Loucy (cell line): ENCODE results near the gene GNRHR.
A peak's percentile ranks its signal among the peaks of the same experiment; 100 is the strongest.

Experiments used
- H2AFZ ChIP-seq: fragments of 200-600 bp; sonication (generic); 2 replicates; pipeline ENCODE4 v1.6.0; 2016; ENCODE audit warnings: antibody characterized with exemption, mild to moderate bottlenecking, low read length, moderate library complexity
- H3F3A ChIP-seq: fragments of 200-600 bp; 2 replicates; pipeline ENCODE4 v1.6.0; 2016; ENCODE audit warnings: antibody characterized with exemption, low read depth, mild to moderate bottlenecking
- H3K27me3 ChIP-seq: fragments of 200-600 bp; sonication (generic); 2 replicates; pipeline ENCODE4 v1.6.1; 2014; ENCODE audit warnings: low read length, mild to moderate bottlenecking; ENCODE audit not compliant: insufficient read depth, poor library complexity, severe bottlenecking
- H3K36me3 ChIP-seq: fragments of 200-600 bp; sonication (generic); 2 replicates; pipeline ENCODE4 v1.6.1; 2016; ENCODE audit warnings: low read length; ENCODE audit not compliant: insufficient read depth
- H3K4me1 ChIP-seq: fragments of 200-600 bp; sonication (generic); 2 replicates; pipeline ENCODE4 v1.5.1; 2014; ENCODE audit warnings: low read length, mild to moderate bottlenecking; ENCODE audit not compliant: insufficient read depth, poor library complexity, severe bottlenecking
- H3K4me2 ChIP-seq: fragments of 200-600 bp; sonication (generic); 2 replicates; pipeline ENCODE4 v1.6.0; 2014; ENCODE audit warnings: antibody characterized with exemption, low read length, low read depth, mild to moderate bottlenecking; ENCODE audit not compliant: poor library complexity, severe bottlenecking
- H3K4me3 ChIP-seq: fragments of 200-600 bp; sonication (generic); 2 replicates; pipeline ENCODE4 v1.5.1; 2014; ENCODE audit warnings: low read length, mild to moderate bottlenecking, mixed read lengths; ENCODE audit not compliant: poor library complexity, severe bottlenecking
- H3K79me2 ChIP-seq: fragments of 200-600 bp; sonication (generic); 2 replicates; pipeline ENCODE4 v1.6.1; 2014; ENCODE audit warnings: low read length; ENCODE audit not compliant: insufficient read depth
- H3K9ac ChIP-seq: fragments of 200-600 bp; sonication (generic); 2 replicates; pipeline ENCODE4 v1.6.0; 2014; ENCODE audit warnings: mild to moderate bottlenecking, low read depth, low read length, moderate library complexity; ENCODE audit not compliant: poor library complexity, severe bottlenecking
- H3K9me2 ChIP-seq: fragments of 200-600 bp; sonication (generic); replicated peaks from 2 replicates; pipeline ENCODE4 v1.6.1; 2016; ENCODE audit warnings: low read depth, low read length, mixed read lengths
- H3K9me3 ChIP-seq: fragments of 200-600 bp; sonication (generic); 2 replicates; pipeline ENCODE4 v1.6.1; 2014; ENCODE audit warnings: mild to moderate bottlenecking, antibody characterized with exemption, low read length, low read depth; ENCODE audit not compliant: insufficient read depth
- H4K20me1 ChIP-seq: fragments of 200-600 bp; sonication (generic); 2 replicates; pipeline ENCODE4 v1.6.0; 2014; ENCODE audit warnings: antibody characterized with exemption, low read length, mild to moderate bottlenecking; ENCODE audit not compliant: insufficient read depth, poor library complexity, severe bottlenecking
- EZH2phosphoT487 ChIP-seq: fragments of 200-600 bp; IDR thresholded peaks from 2 replicates; pipeline ENCODE4 v1.6.1; 2018; ENCODE audit warnings: antibody characterized with exemption, mild to moderate bottlenecking, moderate library complexity, borderline replicate concordance
- TF ChIP-seq, protein P1 (sequence below): fragments of 200-600 bp; sonication (generic); conservative IDR thresholded peaks from 2 replicates; pipeline ENCODE4 v1.5.1; 2014; ENCODE audit warnings: mild to moderate bottlenecking, antibody characterized with exemption, low read length

GNRHR gene

DNA sequence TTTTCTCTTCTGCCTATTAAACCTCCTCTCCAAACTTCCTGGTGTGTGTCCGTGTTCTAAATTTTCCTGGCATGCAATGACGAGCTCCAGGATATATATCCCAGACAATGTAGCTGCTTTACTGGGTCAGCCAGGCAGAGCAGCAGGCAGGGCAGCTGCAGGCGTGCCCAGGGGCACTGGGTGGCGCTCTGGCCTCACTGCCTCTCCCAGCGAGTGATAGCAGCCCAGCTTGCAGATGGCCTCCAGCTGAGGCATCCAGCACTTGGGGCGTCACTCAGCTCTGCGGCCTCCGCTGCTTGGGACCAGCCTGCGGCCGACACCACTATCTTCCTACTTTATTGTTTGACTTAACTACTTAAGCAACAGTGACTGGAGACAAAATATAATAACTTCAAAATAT lies 30.2 kb downstream of the GNRHR start:
- Histone ChIP-seq H3K9me3 (no peaks in the 10 kb centered on the region), H3K9ac (no peak overlapping the region), H3K36me3 (peaks cover 11% of the 10 kb centered on the region; the same call in 1 of the 2 replicates), H3K9me2 (no peaks in the 10 kb centered on the region), H4K20me1 (no peaks in the 10 kb centered on the region), H2AFZ (no peak overlapping the region), H3K4me3 (no peak overlapping the region), H3K79me2 (no peaks in the 10 kb centered on the region), H3F3A (no peaks in the 10 kb centered on the region), H3K27me3 (no peaks in the 10 kb centered on the region), H3K4me1 (no peaks in the 10 kb centered on the region), H3K4me2 (no peak overlapping the region)
- TF ChIP-seq EZH2phosphoT487, result no peak
- TF ChIP-seq, protein P1, sequence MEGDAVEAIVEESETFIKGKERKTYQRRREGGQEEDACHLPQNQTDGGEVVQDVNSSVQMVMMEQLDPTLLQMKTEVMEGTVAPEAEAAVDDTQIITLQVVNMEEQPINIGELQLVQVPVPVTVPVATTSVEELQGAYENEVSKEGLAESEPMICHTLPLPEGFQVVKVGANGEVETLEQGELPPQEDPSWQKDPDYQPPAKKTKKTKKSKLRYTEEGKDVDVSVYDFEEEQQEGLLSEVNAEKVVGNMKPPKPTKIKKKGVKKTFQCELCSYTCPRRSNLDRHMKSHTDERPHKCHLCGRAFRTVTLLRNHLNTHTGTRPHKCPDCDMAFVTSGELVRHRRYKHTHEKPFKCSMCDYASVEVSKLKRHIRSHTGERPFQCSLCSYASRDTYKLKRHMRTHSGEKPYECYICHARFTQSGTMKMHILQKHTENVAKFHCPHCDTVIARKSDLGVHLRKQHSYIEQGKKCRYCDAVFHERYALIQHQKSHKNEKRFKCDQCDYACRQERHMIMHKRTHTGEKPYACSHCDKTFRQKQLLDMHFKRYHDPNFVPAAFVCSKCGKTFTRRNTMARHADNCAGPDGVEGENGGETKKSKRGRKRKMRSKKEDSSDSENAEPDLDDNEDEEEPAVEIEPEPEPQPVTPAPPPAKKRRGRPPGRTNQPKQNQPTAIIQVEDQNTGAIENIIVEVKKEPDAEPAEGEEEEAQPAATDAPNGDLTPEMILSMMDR, result peak; percentile 24; the same call in 1 of the 2 replicates

DNA sequence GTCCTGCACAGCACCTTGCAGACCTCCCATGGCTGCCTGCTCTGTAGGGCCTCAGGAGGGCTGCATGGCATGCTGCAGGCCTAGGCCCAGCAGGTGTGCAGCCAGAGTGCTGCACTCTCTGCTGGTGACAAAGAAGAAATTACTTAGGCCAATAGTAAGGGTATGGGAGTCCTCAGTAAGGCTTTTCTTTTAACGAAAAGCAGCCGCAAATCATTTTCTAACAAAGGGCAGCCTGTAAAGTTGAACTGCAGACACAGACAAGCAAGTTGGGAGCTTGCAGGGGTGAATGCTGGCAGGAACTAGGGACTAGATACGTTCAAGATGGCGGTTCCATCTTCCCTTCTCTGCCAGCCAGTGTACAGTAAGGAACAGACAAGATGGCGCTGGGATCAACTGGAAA lies 30.8 kb downstream of the GNRHR start:
- Histone ChIP-seq H3K36me3 (peaks cover 11% of the 10 kb centered on the region; the same call in 1 of the 2 replicates), H3K27me3 (no peaks in the 10 kb centered on the region), H4K20me1 (no peaks in the 10 kb centered on the region), H3K4me3 (no peak overlapping the region), H3K4me2 (no peak overlapping the region), H3K79me2 (no peaks in the 10 kb centered on the region), H3K9me3 (no peaks in the 10 kb centered on the region), H3K4me1 (no peaks in the 10 kb centered on the region), H3K9ac (no peak overlapping the region), H2AFZ (no peak overlapping the region), H3F3A (no peaks in the 10 kb centered on the region), H3K9me2 (no peaks in the 10 kb centered on the region)
- TF ChIP-seq EZH2phosphoT487, result no peak
- TF ChIP-seq, protein P1, result no peak

DNA sequence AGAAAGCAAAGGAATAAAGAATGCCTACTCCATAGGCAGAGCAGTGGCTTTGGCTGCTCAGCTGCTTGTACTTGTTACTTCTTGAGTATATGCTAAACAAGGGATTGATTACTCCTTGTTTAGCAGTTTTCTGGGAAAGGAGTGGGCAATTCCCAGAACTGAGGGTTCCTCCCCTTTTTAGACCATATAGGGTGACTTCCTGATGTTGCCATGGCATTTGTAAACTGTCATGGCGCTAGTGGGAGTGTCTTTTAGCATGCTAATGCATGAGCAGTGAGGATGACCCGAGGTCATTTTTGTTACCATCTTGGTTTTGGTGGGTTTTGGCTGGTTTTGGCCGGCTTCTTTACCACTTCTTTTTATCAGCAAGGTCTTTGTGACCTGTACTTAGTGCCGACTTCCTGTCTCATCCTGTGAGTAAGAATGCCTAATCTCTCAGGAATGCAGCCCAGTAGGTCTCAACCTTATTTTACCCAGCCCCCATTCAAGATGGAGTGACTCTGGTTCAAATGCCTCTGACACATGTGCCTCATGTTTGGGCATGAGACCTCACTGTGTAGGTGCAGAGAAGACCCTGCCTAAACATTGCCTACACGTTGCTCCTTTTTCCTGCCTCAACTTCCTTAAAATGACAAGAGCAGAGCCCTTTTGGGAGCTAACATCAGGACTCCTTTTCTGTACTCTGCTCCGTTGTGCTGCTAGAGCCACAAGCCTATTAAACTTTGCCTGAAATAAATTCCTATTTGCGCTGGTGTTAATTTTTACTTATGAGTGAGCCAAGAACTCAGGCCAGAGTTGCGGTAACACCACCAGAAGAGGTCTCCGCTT lies 32.2 kb downstream of the GNRHR start:
- no peaks in the 10 kb centered on the region for H3K79me2 ChIP-seq
- H3K27me3 ChIP-seq, result no peaks in the 10 kb centered on the region
- no peak overlapping the region for H3K9ac ChIP-seq
- no peaks in the 10 kb centered on the region for H3K9me2 ChIP-seq
- H2AFZ ChIP-seq, result no peak overlapping the region
- H4K20me1 ChIP-seq, result no peaks in the 10 kb centered on the region
- no peaks in the 10 kb centered on the region for H3F3A ChIP-seq
- no peaks in the 10 kb centered on the region for H3K4me1 ChIP-seq
- H3K4me3 ChIP-seq, result no peak overlapping the region
- no peaks in the 10 kb centered on the region for H3K9me3 ChIP-seq
- no peak overlapping the region for H3K4me2 ChIP-seq
- TF ChIP-seq, protein P1, result no peak
- TF ChIP-seq EZH2phosphoT487, result no peak
- H3K36me3 ChIP-seq, result peaks cover 11% of the 10 kb centered on the region; the same call in 1 of the 2 replicates
